GM18511 (cell line): ENCODE results near the gene BPHL.
"Not testable (repeated sequence)": the region's sequence is repeated elsewhere in the genome, so short reads cannot be mapped to it uniquely, and the experiment has no call there.

Experiments used
- ATAC-seq: cut with Tn5 transposase; IDR thresholded peaks from one replicate; pipeline ENCODE4 v1.9.1; 2021; ENCODE audit warnings: mild to moderate bottlenecking, moderate library complexity; ENCODE audit not compliant: unreplicated experiment

Gene BPHL

DNA sequence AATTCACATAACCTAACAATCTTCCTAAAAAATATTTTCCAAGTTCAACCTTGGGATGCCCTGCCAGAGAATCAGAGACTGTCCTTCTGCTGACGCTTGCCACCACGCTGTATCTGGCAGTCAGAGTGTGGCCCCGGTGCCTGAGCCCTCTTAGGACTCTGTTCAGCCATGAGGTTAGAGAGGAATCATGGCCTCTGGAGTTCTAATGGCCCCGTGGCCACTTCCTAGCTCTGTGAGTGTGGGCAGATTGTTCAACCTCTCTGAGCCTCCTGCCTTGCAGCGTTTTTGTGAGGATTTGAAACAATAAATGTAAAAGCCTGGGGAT is 2.2 kb downstream of the BPHL start:
- no peak for ATAC-seq

DNA sequence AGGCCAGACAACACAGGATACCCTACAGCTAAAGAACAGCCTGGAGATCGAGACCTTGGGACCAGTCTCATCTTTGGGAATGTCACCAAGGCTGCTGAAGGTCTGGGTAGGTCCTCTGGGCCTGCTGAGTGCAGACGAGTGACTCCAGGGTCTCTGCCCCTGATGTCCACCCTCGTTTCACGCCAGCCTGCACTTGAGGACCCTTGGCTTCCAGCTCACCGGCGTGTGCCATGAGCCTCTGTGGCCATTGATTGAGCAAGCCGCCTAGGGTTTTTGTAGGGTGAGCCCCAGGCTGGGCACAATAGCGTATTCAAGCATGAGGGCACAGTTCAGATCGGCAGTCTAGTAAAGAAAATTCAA is 4.3 kb downstream of the BPHL start:
- no peak for ATAC-seq

DNA sequence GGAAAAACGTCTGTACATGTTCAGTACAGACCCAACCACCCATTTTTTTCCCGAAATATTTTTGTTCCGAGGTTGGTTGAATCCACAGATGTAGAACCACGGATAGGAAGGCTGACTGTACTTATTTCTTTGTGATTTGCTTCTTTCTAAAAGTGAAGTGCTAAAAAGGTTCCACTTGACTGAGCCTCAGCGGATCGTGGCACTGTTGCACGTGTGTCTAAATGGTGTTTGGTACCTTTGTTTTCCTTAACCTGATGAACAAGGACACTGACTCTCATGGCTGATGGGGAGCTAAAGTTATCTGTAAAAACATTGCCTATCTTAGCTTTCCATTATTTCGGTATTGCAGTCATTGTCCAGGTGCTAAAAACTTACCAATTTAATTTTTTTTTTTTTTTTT is 6.2 kb downstream of the BPHL start:
- no peak for ATAC-seq

DNA sequence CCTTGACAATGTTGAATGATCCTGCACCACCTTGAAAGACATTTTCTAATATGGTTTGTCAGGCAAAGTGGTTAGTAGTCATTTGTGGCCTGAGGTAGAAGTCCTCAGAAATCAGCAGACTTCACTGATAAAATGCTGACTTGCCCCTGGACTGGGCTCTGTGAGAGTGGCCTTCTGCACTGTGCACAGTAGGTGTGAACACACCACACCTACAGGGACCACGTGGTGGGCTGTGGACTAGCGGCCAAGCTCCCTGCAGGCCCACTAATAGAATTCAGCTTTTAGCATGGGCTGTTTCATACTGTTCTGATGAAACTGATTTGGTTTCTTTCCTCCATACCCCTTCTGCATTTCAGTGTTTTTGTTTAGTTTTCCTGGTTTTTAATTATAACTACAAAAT is 7.3 kb downstream of the BPHL start:
- no peak for ATAC-seq

DNA sequence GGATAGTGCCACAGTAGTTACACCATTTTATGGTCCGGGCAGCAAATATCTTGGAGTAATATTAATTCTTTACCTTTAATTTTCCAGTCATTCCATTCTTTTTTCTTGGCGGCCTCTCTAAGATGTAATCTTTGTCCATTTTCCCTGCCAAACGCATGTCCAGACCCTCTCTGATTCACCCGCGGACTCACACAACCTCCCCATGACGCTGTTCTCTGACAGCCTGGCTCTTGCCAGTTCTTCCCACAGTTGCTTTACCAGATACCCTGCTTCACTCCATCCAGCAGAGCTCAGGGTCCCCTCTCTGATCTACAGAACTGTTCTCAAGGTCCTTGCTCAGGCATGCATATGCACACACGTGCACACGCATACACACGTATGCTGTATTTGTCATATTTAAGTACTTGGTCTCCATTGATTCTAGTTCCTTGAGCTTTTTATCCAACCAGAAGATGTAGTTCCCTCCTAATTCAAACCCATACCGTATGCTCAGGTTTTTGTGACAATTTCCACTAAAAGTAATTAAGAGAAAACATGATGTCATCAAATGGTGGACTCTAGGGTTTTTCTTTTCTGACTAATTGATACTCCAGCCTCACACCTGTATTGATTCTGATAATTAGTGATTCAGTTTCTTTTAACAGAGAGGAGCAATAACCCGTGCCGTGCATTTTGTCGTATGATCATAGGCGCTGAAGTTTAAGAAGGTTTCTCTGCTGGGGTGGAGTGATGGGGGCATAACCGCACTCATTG is 10.0 kb downstream of the BPHL start:
- ATAC-seq, result no peak

DNA sequence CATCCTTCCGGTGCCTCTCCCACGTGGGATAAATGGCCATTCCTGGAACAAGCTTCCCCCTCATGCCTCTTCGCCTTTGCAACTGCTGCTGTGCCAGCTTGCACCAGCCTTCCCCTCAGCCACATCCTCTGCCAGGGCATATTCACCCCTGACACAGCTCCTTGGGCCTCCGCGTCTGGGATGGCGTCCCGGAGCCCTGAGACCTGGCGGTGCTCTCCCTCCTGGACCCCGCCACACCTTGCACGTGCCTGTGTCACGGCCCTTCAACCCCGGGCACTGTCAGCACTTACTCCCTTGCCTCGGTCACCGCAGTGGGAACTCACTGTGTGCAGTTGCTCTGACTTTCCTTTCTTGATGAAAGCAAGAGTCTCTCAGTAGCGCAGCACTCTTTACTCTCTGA is 13.2 kb downstream of the BPHL start:
- no peak for ATAC-seq

DNA sequence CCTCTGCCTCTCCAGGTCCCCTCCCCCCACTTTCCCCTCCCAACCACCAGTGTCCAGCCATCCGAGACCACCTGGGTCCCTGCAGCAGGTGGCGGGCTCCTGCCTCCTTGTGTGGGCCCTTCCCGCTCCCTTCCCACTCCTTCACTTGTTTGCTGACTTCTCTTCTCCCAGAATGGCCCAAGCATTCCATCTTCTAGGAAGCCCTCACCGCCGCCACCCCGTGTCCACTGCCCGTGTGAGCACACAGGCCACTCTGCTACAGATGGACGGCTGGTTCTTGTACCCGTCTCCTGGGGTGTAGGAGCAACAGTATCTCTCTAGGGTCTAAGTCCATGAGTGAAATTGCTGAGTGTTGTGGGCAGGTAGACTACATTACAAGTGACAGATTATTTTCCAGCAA is 15.0 kb downstream of the BPHL start:
- no peak for ATAC-seq

DNA sequence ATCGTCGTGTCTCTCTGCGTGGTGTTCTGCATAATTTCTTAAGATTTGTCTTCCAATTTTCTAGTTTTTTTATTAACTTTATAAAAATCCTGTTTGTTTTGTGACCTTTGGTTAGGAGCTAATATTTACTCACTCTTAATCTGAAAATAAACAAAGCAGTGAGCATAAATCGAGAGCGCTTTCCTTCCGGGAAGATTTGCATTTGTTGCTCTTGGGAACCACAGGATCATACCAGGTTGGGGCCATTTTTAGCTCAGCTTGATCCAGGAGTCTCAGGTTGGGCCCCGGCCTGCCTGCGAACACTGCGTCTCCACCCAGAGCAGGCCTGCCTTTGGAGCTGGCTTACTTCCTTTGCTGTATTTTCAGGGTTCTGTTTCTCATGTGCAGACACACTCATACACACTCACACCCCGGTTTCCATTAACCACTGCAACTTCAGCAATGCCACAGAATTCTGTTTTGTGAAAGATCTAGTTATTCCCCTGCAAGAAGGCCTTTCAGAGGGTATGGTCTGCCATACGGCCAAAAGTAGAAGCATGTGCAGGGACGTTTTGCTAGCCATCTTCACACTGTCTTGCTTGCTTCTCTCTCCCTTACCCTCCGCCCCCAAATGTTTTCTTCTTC is 17.3 kb downstream of the BPHL start:
- ATAC-seq, result no peak

DNA sequence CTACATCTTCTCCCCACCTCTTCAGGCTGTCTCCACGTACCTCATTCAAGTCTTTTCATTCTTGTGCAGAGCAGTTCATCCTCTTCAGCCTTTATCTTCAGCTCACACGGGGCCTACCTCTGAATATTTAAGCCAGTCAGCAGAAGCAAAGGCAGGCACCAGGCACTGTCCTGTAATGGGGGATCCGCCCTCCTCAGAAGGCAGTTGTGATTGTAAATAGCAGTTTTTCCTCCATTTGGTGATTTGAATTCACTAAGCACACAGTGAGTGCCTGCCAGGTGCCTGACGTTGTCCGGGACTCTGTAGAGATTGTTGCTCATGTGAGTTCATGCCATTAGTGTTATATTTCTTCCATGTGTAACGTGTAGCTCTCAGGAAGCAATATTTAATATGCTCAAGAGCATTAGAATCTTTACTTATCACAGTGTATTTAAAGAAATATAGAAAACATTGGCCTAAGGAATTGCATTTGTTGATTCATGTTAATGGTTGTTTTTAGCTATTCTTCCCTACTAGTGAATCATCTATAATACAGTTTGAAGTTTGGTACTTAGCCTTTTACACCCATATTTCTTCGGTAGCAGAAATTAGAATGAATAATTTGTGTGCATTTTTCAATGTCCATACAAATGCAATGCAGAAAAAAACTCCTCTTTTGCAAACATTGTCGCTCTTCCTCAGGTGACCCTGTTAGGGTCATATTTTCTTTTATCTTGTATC is 17.9 kb downstream of the BPHL start:
- no peak for ATAC-seq

DNA sequence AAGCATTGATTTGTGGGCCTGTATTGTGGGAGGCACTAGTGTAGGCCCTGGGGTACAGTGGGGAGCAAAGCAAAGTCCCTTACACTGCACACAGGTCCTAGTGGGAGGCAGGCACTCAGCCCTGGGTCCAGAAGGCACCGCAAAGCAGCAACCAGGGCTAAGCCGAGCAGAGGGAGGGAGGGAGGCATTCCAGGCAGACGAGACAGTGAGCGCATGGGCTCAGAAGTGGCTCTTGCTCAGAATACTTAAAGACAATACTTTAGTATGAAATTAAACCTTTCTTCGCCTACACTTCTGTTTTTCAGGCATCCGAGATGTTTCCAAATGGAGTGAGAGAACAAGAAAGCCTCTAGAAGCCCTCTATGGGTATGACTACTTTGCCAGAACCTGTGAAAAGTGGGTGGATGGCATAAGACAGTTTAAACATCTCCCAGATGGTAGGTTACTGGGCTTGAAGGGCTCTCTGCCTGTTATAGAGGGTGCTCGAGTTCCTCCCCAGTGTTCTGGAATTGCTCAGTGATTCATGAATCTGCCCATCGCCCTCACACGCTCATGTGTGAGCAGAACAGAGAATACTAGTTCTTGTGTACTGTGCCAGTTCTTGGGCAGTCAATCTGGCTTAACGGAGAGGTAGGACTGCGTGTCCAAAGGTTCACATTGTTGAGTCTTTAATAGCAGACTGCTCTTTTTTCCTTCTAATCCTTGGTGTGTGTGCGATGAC is 18.7 kb downstream of the BPHL start:
- ATAC-seq, result no peak

DNA sequence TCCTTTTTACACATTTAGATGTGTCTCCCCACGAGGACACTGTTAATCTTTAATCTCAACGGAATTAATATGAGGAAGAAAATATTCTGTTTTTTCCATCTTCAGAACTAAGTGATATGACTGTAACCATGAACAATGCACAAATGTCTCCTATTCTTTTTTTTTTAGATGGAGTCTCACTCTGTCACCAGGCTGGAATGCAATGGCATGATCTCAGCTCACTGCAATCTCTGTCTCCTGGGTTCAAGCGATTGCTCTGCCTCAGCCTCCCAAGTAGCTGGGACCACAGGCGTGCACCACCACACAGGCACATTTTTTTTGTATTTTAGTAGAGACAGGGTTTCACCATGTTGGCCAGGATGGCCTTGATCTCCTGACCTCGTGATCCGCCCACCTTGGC is 19.4 kb downstream of the BPHL start:
- not testable (repeated sequence) for ATAC-seq

DNA sequence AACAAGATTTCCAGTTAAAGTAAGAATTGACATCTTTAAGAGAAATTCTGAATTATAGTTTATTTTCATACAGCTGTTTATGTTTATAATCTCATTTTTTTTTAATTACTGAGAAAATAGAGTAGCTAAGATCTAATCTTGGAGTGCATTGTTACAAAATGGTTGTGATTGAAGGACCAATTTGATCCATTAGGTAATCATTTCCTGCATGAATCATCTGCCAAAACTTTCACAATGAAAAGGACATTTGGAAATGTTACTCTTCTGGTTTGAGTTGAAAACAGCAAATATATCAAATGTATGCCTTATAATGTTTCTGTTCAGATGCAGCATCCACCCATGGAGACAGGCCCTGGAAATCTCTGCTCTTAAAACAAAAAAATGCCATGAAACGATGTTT is 19.8 kb downstream of the BPHL start:
- ATAC-seq, result no peak

DNA sequence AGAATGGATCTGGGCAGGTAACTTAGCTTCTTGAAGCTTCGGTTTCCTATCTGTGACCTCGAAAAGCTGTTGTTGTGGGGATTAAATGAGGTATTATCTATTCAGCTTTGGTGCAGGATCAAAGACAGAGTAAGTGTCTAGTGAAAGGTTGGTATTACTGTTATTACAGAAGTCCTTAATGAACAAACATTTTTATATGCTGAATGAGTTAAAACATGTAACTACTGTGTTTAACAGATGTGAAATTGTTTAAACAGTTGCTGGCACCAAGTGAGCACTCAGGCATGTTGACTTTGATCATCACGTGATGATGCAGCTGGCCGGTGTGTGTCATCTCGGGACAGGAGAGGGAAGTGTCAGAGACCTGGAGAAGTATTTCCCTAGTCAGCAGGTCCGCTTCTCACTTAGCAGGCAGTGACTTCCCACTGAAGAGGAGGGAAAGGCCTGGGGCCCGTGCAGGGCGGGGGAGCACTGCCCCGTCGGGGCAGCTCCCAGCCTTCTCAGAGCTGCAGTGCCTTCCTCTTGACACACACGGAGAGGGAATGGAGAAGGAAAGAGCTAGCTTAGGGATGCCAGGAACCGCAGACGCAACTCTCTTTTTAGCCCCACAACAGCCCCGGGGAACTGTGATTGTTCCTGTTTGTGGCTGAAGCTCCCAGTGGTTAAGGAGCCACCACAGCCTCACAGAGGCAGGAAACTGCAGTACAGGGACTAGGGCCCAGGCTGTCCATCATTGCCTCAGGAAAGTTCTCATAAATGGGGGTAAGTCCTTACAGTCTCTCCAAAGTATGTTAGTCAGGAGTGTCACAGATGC is 20.8 kb downstream of the BPHL start:
- no peak for ATAC-seq

DNA sequence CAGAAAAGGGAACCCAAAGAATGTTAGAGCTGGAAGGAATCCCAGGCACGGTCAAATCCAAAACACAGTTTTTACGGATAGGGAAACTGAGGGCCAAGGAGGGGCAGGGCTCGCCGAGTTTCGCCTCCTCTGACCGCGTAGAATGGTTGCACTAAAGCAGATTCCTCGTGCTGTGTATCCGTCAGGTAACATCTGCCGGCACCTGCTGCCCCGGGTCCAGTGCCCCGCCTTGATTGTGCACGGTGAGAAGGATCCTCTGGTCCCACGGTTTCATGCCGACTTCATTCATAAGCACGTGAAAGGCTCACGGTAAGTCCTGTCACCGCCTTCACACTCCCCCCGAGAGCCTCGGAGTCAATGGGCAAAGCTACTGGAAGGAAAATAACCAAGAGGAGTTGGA is 21.7 kb downstream of the BPHL start:
- no peak for ATAC-seq

DNA sequence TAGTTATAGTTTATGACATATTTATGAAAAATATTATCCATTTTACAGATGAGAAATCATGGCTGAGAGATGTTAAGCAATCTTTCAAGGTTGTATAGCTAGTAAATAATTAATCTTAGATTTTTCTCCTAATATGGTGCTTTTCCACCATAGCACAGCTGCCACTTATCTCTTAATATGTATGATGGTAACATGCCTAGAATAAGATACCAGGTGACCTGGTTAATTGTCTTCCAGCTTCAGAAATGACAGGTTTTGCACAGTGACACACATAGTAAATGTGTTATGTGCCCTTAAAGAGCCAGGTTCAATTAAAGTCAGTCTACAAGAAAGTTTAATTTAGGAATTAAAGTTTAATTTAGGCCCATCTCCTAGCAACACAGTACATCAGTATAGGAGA is 24.0 kb downstream of the BPHL start:
- ATAC-seq, result no peak

DNA sequence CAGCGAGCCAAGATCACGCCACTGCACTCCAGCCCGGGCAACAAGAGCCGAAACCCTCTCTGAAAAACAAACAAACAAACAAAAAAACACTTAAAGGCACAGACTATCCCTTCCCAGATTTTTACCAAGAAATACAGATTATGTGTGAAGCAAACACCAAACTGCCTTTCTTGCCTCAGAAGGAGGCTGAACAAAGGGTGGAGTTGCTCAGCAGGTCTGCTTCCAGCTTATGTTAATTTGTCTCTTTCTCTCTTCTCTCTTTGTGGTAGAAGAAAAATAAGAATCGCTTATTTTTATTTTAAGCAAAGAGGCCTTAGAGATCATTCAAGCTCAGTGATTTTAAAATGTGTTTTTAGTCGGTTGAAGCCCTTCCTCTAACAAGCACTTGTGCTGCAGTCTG is 24.6 kb downstream of the BPHL start:
- no peak for ATAC-seq

DNA sequence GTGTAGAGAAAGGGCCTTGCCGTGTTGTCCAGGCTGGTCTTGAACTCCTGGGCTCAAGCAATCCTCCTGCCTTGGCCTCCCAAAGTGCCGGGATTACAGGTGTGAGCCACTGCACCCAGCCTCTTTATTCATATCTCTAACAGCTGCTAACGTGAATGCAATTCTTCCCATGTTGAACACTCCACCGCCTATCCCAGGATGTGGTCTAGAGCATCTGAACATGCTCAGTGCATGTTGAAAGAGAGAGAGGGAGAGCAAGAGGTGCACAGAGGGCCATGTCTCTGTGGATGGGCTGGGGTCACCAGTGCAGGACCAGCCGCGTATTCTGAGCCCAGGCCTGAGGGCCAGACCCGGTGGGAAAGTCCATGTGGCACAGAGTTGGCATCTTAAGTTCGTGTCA is 26.1 kb downstream of the BPHL start:
- ATAC-seq, result no peak

DNA sequence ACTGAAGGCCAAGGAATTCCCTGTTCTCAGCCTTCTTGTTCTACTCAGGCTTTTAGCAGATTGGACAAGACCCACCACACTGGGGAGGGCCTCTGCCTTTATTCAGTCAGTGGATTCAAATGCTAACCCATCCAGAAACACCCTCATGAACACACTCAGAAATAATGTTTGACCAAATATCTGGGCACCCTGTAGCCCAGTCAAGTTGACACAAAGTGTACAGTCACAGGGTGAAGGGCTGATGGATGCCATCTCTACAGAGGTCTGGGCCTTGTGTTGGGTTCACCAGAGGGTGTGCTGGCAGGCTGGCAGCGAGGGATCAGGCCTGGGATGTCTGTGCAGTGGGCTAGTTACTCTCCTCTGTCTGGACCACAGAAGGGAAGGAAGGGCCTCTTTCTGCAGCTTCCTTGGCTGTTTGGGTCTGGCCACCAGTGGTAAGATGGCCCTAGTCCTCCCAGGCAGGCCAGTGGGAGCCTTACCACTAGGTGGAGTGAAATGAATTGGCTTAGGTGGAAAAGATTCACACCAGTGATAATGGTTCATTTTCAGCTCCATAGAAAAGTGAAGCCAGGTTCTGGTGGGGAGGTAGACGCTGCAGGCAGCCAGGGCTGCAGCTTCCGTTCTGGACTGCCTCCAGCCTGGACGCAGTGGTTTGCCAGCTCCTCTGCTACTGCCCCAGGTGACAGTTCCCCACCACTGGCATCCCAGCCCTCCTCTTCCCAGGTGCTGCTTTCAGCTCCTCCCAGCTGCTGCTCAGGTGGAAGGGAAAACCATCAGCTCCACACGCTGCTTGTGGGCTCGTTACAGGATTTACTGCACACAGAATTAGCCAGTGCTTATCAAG is 29.6 kb downstream of the BPHL start:
- no peak for ATAC-seq

DNA sequence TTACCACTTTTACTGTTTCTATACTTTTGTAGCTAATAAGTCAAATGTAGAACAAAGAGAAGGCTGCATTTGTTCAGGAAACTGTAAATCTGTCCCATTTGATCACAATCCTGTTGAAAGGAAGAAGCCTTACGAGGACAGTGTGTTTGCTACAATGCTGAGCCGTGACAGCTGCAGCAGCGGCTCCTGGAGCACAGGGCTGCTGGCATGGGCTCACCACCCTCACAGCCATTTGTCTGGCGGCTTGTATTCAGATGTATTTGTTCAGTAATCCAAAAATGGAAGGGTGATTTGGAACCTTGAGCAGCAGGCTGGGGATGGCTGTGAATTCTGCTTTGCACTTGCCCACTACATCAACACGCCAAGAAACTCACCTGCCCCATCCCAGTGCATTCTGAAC is 33.2 kb downstream of the BPHL start:
- ATAC-seq, result no peak

DNA sequence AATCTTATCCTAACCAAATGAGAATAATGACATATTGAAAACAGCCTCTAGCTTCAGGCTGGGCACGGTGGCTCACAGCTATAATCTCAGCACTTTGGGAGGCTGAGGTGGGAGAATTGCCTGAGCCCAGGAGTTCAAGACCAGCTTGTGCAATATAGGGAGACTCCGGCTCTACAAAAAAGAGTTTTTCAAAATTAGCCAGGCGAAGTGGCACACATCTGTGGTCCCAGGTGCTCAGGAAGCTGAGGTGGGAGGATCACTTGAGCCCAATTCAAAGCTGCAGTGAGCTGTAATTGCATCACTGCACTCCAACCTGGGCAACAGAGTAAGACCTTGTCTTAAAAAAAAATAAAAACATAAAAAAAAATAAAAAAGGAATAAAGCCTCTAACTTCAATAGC is 34.2 kb downstream of the BPHL start:
- no peak for ATAC-seq
